Measurements from ENCODE around the gene AKAP6.

AKAP6 gene

DNA sequence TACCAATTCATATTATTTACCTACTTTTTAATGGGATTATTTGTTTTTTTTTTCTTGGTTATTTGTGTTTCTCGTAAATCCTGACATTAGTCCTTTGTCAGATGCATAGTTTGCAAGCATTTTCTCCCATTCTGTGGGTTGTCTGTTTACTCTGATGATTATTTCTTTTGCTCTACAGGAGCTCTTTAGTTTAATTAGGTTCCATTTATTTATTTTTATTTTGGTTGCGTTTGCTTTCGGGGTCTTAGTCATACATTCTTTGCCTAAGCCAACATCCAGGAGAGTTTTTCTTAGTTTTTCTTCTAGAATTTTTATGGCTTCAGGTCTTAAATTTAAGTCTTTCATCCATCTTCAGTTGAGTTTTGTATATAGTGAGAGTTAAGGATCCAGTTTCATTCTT lies 289.9 kb downstream of the AKAP6 start:
- Histone ChIP-seq H3K27me3 (ENCODE audit: insufficient read depth, low read depth) (no peaks in the 10 kb centered on the region), H3K9ac (no peak overlapping the region), H3K27ac (no peak overlapping the region), H3K79me2 (ENCODE audit: insufficient read depth, low read depth) (no peaks in the 10 kb centered on the region), H3K36me3 (ENCODE audit: insufficient read depth) (no peaks in the 10 kb centered on the region), H2AFZ (ENCODE audit: low read depth) (no peak overlapping the region), H3K4me3 (IDR thresholded peaks at IDR 0.05; ENCODE audit: insufficient read depth, low read depth, low read length) (no peak overlapping the region), H3K4me2 (no peak overlapping the region), H4K20me1 (ENCODE audit: insufficient read depth) (no peaks in the 10 kb centered on the region), H3K4me1 (ENCODE audit: low read depth, poor library complexity, severe bottlenecking) (no peaks in the 10 kb centered on the region)
- TF ChIP-seq, protein P1, sequence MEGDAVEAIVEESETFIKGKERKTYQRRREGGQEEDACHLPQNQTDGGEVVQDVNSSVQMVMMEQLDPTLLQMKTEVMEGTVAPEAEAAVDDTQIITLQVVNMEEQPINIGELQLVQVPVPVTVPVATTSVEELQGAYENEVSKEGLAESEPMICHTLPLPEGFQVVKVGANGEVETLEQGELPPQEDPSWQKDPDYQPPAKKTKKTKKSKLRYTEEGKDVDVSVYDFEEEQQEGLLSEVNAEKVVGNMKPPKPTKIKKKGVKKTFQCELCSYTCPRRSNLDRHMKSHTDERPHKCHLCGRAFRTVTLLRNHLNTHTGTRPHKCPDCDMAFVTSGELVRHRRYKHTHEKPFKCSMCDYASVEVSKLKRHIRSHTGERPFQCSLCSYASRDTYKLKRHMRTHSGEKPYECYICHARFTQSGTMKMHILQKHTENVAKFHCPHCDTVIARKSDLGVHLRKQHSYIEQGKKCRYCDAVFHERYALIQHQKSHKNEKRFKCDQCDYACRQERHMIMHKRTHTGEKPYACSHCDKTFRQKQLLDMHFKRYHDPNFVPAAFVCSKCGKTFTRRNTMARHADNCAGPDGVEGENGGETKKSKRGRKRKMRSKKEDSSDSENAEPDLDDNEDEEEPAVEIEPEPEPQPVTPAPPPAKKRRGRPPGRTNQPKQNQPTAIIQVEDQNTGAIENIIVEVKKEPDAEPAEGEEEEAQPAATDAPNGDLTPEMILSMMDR (conservative IDR thresholded peaks at IDR 0.05; ENCODE audit: low read depth, low read length): no peak

DNA sequence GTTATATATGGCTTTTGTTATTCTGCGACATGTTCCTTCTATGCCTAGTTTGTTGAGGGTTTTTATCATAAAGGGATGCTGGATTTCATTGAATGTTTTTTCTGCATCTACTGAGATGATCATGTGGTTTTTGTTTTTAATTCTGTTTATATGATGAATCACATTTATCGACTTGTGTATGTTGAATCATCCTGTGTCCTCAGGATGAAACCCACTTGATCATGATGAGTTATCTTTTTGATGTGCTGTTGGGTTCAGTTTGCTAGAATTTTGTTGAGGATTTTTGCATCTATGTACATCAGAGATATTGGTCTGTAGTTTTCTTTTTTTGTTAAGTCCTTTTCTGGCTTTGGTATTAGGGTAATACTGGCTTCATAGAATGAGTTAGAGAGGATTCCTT lies 291.2 kb downstream of the AKAP6 start:
- Histone ChIP-seq H2AFZ (ENCODE audit: low read depth) (no peak overlapping the region), H4K20me1 (ENCODE audit: insufficient read depth) (no peaks in the 10 kb centered on the region), H3K27me3 (ENCODE audit: insufficient read depth, low read depth) (no peaks in the 10 kb centered on the region), H3K79me2 (ENCODE audit: insufficient read depth, low read depth) (no peaks in the 10 kb centered on the region), H3K4me1 (ENCODE audit: low read depth, poor library complexity, severe bottlenecking) (no peaks in the 10 kb centered on the region), H3K9ac (no peak overlapping the region), H3K4me2 (no peak overlapping the region), H3K4me3 (IDR thresholded peaks at IDR 0.05; ENCODE audit: insufficient read depth, low read depth, low read length) (no peak overlapping the region), H3K36me3 (ENCODE audit: insufficient read depth) (no peaks in the 10 kb centered on the region), H3K27ac (no peak overlapping the region)
- TF ChIP-seq, protein P1 (conservative IDR thresholded peaks at IDR 0.05; ENCODE audit: low read depth, low read length): no peak

DNA sequence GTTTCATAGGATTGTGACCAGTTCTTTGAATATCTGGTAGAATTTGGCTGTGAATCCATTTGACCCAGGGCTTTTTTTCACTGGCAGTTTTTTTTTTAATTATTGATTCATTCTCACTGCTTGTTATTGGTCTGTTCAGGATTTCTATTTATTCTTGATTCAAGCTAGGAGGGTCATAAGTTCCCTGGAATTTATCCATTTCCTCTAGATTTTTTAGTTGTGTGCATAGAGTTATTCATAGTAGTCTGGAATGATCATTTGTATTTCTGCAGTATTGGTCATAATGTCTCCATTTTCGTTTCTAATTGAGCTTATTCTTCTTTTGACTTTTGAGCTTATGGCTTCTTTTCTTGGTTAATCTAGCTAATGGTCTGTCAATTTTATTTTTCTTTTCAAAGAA lies 291.6 kb downstream of the AKAP6 start:
- Histone ChIP-seq H3K79me2 (ENCODE audit: insufficient read depth, low read depth) (no peaks in the 10 kb centered on the region), H3K9ac (no peak overlapping the region), H4K20me1 (ENCODE audit: insufficient read depth) (no peaks in the 10 kb centered on the region), H3K4me3 (IDR thresholded peaks at IDR 0.05; ENCODE audit: insufficient read depth, low read depth, low read length) (no peak overlapping the region), H3K27me3 (ENCODE audit: insufficient read depth, low read depth) (no peaks in the 10 kb centered on the region), H2AFZ (ENCODE audit: low read depth) (no peak overlapping the region), H3K4me2 (no peak overlapping the region), H3K27ac (no peak overlapping the region), H3K4me1 (ENCODE audit: low read depth, poor library complexity, severe bottlenecking) (no peaks in the 10 kb centered on the region), H3K36me3 (ENCODE audit: insufficient read depth) (no peaks in the 10 kb centered on the region)
- TF ChIP-seq, protein P1 (conservative IDR thresholded peaks at IDR 0.05; ENCODE audit: low read depth, low read length): no peak

DNA sequence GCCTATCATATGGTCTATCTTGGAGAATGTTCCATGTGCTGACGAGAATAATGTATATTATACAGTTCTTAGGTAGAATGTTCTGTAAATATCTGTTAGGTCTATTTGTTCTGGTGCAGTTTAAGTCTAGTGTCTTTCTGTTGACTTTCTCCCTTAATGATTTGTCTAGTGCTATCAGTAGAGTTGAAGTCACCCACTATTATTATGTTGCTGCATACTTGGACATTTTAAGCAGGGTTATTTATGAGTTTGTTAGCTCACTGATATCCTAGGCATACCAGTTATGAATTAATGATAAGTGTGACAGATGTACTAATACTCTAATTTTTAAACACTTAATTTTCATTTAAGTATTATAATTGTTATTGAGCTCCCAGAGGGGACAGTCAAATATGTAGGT lies 292.5 kb downstream of the AKAP6 start:
- no peaks in the 10 kb centered on the region for H3K79me2 ChIP-seq (ENCODE audit: insufficient read depth, low read depth)
- no peaks in the 10 kb centered on the region for H4K20me1 ChIP-seq (ENCODE audit: insufficient read depth)
- H3K27me3 ChIP-seq (ENCODE audit: insufficient read depth, low read depth): no peaks in the 10 kb centered on the region
- H3K27ac ChIP-seq: no peak overlapping the region
- no peak overlapping the region for H3K9ac ChIP-seq
- H3K36me3 ChIP-seq (ENCODE audit: insufficient read depth): no peaks in the 10 kb centered on the region
- TF ChIP-seq, protein P1 (conservative IDR thresholded peaks at IDR 0.05; ENCODE audit: low read depth, low read length): no peak
- H3K4me1 ChIP-seq (ENCODE audit: low read depth, poor library complexity, severe bottlenecking): no peaks in the 10 kb centered on the region
- H3K4me3 ChIP-seq (IDR thresholded peaks at IDR 0.05; ENCODE audit: insufficient read depth, low read depth, low read length): no peak overlapping the region
- no peak overlapping the region for H3K4me2 ChIP-seq
- no peak overlapping the region for H2AFZ ChIP-seq (ENCODE audit: low read depth)

DNA sequence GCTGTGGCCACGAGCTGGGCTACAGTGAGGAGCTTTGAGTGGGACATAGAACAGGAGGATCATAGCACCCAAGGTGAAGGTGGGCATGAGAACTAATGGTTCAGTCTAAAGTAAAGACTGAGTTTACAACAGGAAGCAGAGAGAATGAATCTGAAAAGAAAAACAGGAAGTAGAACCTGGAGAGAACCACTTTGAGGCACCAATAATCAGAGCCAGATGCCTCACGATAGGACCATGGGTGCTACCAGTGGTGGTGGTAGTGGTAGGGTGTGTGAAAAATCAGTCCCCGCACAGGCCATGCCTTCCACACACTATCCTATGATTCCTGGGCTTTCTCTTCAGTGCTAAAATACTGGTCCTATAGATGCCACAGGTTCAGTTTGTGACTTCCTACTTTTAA lies 293.6 kb downstream of the AKAP6 start:
- H2AFZ ChIP-seq (ENCODE audit: low read depth): no peak overlapping the region
- H3K9ac ChIP-seq: no peak overlapping the region
- no peaks in the 10 kb centered on the region for H3K4me1 ChIP-seq (ENCODE audit: low read depth, poor library complexity, severe bottlenecking)
- no peaks in the 10 kb centered on the region for H3K79me2 ChIP-seq (ENCODE audit: insufficient read depth, low read depth)
- no peak overlapping the region for H3K27ac ChIP-seq
- no peaks in the 10 kb centered on the region for H4K20me1 ChIP-seq (ENCODE audit: insufficient read depth)
- no peak overlapping the region for H3K4me2 ChIP-seq
- no peaks in the 10 kb centered on the region for H3K36me3 ChIP-seq (ENCODE audit: insufficient read depth)
- TF ChIP-seq, protein P1 (conservative IDR thresholded peaks at IDR 0.05; ENCODE audit: low read depth, low read length): no peak
- H3K4me3 ChIP-seq (IDR thresholded peaks at IDR 0.05; ENCODE audit: insufficient read depth, low read depth, low read length): no peak overlapping the region
- no peaks in the 10 kb centered on the region for H3K27me3 ChIP-seq (ENCODE audit: insufficient read depth, low read depth)

All from KMS-11 (cell line).